Measurements from ENCODE around the gene KRT13. TPM values are rescaled to one million over a fixed set of nuclear protein-coding genes. Genes with fewer than 3 reads are reported as not detected.

KRT13 gene
- total and polyA plus RNA-seq, 2 of the 4 experiments (the other 2 are of a cell fraction), result 0.18 to 0.56 TPM

DNA sequence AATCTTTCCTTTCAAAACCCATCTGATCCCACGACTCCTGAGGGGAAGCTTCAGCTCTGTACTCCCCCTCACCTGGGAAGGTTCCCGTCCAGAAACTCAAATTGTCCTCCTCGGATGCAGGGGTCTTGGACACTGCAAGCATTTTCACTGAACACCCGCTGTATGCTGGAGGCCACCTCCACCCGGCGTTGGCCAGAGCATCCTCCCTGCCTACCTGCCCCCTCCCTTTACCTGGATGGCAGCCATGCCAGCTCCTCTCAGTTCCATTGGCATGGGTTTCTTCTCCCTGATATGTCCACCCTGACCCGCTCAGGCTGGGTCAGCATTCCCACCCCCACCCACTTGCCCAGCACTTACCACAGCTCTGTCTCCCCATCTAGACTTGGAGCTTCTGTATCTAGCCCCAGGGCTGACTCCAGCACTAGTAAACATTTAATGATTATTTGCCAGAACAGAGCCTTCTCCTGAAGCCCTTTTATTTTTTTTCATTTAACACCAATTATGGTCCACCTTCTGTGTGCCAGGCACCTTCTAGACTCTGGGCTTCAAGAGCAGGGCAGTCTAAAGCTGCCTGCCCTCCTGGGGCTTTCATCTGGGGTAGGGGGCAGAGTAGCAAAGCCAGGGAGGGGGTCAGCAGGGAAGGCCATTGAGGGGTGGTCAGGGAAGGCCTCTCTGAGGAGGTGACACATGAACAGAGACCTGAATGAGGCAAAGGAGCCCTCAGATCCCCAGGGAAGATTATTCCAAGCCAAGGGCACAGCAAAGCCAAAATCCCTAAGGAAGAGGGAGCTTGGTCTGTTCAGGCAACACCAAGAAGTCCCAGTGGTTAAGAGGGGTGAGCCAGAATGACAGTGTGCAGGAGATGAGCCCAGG lies 31.6 kb upstream of the KRT13 start (continued):
- TF ChIP-seq FOS (IDR thresholded peaks at IDR 0.05; ENCODE audit: low read depth, low read length), result no peak
- TF ChIP-seq NFE2L2 (IDR thresholded peaks at IDR 0.05; ENCODE audit: low read depth, low read length), result no peak

GRCh38 chr17:41535764-41536481 lies 30.5 kb upstream of the KRT13 start:
- DNase-seq (no peak), ATAC-seq (ENCODE audit: low read depth) (no peak)
- Histone ChIP-seq H4K5ac (ENCODE audit: low read depth, low read length) (no peak overlapping the region), H4K20me1 (ENCODE audit: insufficient read depth, low read length) (no peaks in the 10 kb centered on the region), H3K18ac (ENCODE audit: low read depth, low read length) (no peak overlapping the region), H2BK5ac (ENCODE audit: low read depth, low read length, poor library complexity, severe bottlenecking) (no peak overlapping the region), H3K27me3 (ENCODE audit: control insufficient read depth, insufficient read depth, low read length) (no peaks in the 10 kb centered on the region), H3K56ac (ENCODE audit: extremely low read depth, insufficient read depth, low read length) (no peak overlapping the region), H2BK120ac (ENCODE audit: low read depth, low read length) (peak overlapping the region; percentile 16; the same call in 1 of the 2 replicates), H3K4me1 (ENCODE audit: control insufficient read depth, insufficient read depth, low read length) (peaks cover 18% of the 10 kb centered on the region), H4K91ac (ENCODE audit: insufficient read depth, low read depth, low read length) (peak overlapping the region; percentile 37), H3K9me1 (ENCODE audit: insufficient read depth, low read length) (peaks cover 12% of the 10 kb centered on the region), H3K9ac (ENCODE audit: low read depth, low read length) (no peak overlapping the region), H4K8ac (ENCODE audit: low read depth in 2 of 2, low read length in 2 of 2) (no peak overlapping the region), H3K36me3 (ENCODE audit: control insufficient read depth, insufficient read depth, low read length) (no peaks in the 10 kb centered on the region), H3K79me1 (ENCODE audit: low read depth in 1 of 2, low read length in 2 of 2) (no peaks in the 10 kb centered on the region), H3K4ac (ENCODE audit: low read depth, low read length) (no peak overlapping the region; the same call in none of the 2 replicates), H2AFZ (replicated peaks; ENCODE audit: low read length, poor library complexity) (peak overlapping the region; percentile 47), H3K4me2 (ENCODE audit: low read depth, low read length) (no peak overlapping the region), H2AK9ac (replicated peaks; ENCODE audit: low read depth, low read length, poor library complexity) (peak overlapping the region; percentile 48), H3K23ac (ENCODE audit: low read depth, low read length) (no peak overlapping the region), H3K14ac (replicated peaks; ENCODE audit: low read depth, low read length) (no peak overlapping the region; the same call in 1 of the 2 replicates), H2BK15ac (ENCODE audit: low read depth, low read length) (no peak overlapping the region), H2AK5ac (ENCODE audit: low read depth, low read length) (peak overlapping the region; percentile 44), H3K9me3 (ENCODE audit: control insufficient read depth, insufficient read depth, low read length) (no peaks in the 10 kb centered on the region), H3K4me3 (ENCODE audit: insufficient read depth, low read depth, low read length) (no peak overlapping the region), H2BK20ac (ENCODE audit: low read depth, low read length) (no peak overlapping the region), H3K27ac (ENCODE audit: insufficient read depth, low read length) (no peak overlapping the region)
- in situ Hi-C loops (cut with MboI; ENCODE audit: low sequenced_read_pairs), result no loop called here
- ChIA-PET CTCF (interaction anchor here (1.3 kb wide), 1 partner anchor 13 kb away, joined by 3 read pairs; no protein-coding TSS in a partner anchor), POLR2A (ENCODE audit: unreplicated experiment) (no interaction called here)
- intact Hi-C loops (cut with micrococcal nuclease), result no loop called here
- 89% methylated on average over 7 of the region's 15 CpGs; no CpG with 5 or more reads in 1 of the 2 experiments for WGBS, 2 experiments (ENCODE audit: extremely low coverage in 2 of 2, insufficient read length in 1 of 2)
- BruUV-seq (replicated peaks), result no TSS peak
- dilution Hi-C loops (cut with HindIII; ENCODE audit: low sequenced_read_pairs, unreplicated experiment), result no loop called here
- TF ChIP-seq FOS (IDR thresholded peaks at IDR 0.05; ENCODE audit: low read depth, low read length) (no peak), RAD21 (IDR thresholded peaks at IDR 0.05; ENCODE audit: low read length) (no peak), POLR2A (IDR thresholded peaks at IDR 0.05; ENCODE audit: low read depth, low read length) (no peak), ELK1 (IDR thresholded peaks at IDR 0.05; ENCODE audit: borderline replicate concordance, low read depth, low read length) (no peak), MXI1 (IDR thresholded peaks at IDR 0.05; ENCODE audit: borderline replicate concordance, low read depth, low read length) (no peak), MAFK (IDR thresholded peaks at IDR 0.05; ENCODE audit: low read depth, low read length) (no peak), BHLHE40 (IDR thresholded peaks at IDR 0.05; ENCODE audit: low read depth, low read length) (no peak), MAZ (IDR thresholded peaks at IDR 0.05; ENCODE audit: borderline replicate concordance, low read depth, low read length) (no peak), SMC3 (IDR thresholded peaks at IDR 0.05; ENCODE audit: low read depth, low read length) (no peak), NFE2L2 (IDR thresholded peaks at IDR 0.05; ENCODE audit: low read depth, low read length) (no peak), USF2 (IDR thresholded peaks at IDR 0.05; ENCODE audit: low read depth, low read length) (no peak), CEBPB (IDR thresholded peaks at IDR 0.05; ENCODE audit: low read depth, low read length) (no peak)

Data from IMR-90 (cell line).